H1 (cell line): ENCODE measurements around the gene CHRM4. TPM values are rescaled to one million over a fixed set of nuclear protein-coding genes. Genes with fewer than 3 reads are reported as not detected.

Experiments
- CTCF ChIA-PET: fragments of 300-600 bp; sonication (Branson Sonifier 250); formaldehyde crosslinking; loops from one replicate; lab custom pipeline; 2021; ENCODE audit not compliant: partially characterized antibody; lab: Charles Lee
- POLR2A ChIA-PET: fragments of 300-600 bp; sonication (Branson Sonifier 250); formaldehyde crosslinking; loops from one replicate; lab custom pipeline; 2021; ENCODE audit warnings: inconsistent platforms; ENCODE audit not compliant: partially characterized antibody; lab: Charles Lee
- DNase-seq, 2 experiments: peaks; one replicate each; pipeline versions ENCODE4 v3.0.0 to v3.0.0-alpha.2; 2010 to 2022; ENCODE audit warnings: low spot score in 2 of 2, low read depth in 1 of 2, mixed read lengths in 1 of 2
- FAIRE-seq: peaks from 2 replicates; lab custom pipeline; 2011; peaks lifted over from hg19 to GRCh38; lab: Jason Lieb, UNC
- H2AFZ ChIP-seq: 2 replicates; pipeline ENCODE4 v1.8.1; 2012; ENCODE audit warnings: low read length, inconsistent platforms
- H2AK5ac ChIP-seq: 2 replicates; pipeline ENCODE4 v1.6.1; 2013; ENCODE audit warnings: low read depth, low read length
- H2BK120ac ChIP-seq: replicated peaks from 2 replicates; pipeline ENCODE3; 2013; ENCODE audit warnings: low read depth, low read length, inconsistent platforms
- H2BK12ac ChIP-seq: 2 replicates; pipeline ENCODE4 v1.6.1; 2013; ENCODE audit warnings: low read depth, low read length
- H2BK15ac ChIP-seq: 2 replicates; pipeline ENCODE4 v1.6.1; 2013; ENCODE audit warnings: low read length
- H2BK20ac ChIP-seq: 2 replicates; pipeline ENCODE4 v1.6.1; 2013; ENCODE audit warnings: low read length
- H2BK5ac ChIP-seq: 2 replicates; pipeline ENCODE4 v1.6.1; 2013; ENCODE audit warnings: low read depth, low read length
- H3K14ac ChIP-seq: 2 replicates; pipeline ENCODE4 v1.6.1; 2013; ENCODE audit warnings: inconsistent platforms; ENCODE audit not compliant: insufficient read length
- H3K18ac ChIP-seq: 2 replicates; pipeline ENCODE4 v1.6.1; 2013; ENCODE audit warnings: low read length; ENCODE audit errors: extremely low read depth
- H3K23ac ChIP-seq: 2 replicates; pipeline ENCODE4 v1.6.1; 2013; ENCODE audit warnings: inconsistent platforms; ENCODE audit not compliant: insufficient read length
- H3K23me2 ChIP-seq: 2 replicates; pipeline ENCODE4 v1.6.1; 2013; ENCODE audit warnings: low read depth, low read length
- H3K27ac ChIP-seq: 2 replicates; pipeline ENCODE4 v1.6.1; 2011; ENCODE audit warnings: low read depth, low read length, inconsistent platforms
- H3K27me3 ChIP-seq, 4 experiments: replicated peaks in 1 of 4; 1 replicate in 1 of 4; 2 replicates in 3 of 4; pipeline versions ENCODE4 v1.6.1 to v1.8.1; 2011 to 2013; ENCODE audit warnings: low read length in 3 of 4, mild to moderate bottlenecking in 3 of 4, inconsistent platforms in 2 of 4, mixed read lengths in 2 of 4, moderate library complexity in 1 of 4; ENCODE audit not compliant: control insufficient read depth in 3 of 4, insufficient read depth in 3 of 4; ENCODE audit errors: extremely low read depth in 1 of 4
- H3K36me3 ChIP-seq, 4 experiments: 2 replicates each; pipeline versions ENCODE4 v1.6.1 to v1.8.1; 2011 to 2013; ENCODE audit warnings: mild to moderate bottlenecking in 4 of 4, low read length in 3 of 4, moderate library complexity in 2 of 4, control low read depth in 1 of 4, inconsistent platforms in 1 of 4; ENCODE audit not compliant: insufficient read depth in 4 of 4, control insufficient read depth in 2 of 4
- H3K4ac ChIP-seq: replicated peaks from 2 replicates; pipeline ENCODE3; 2013; ENCODE audit warnings: low read length, low read depth, mixed read lengths, inconsistent platforms; ENCODE audit not compliant: insufficient read length
- H3K4me1 ChIP-seq, 4 experiments: replicated peaks in 1 of 4; 1 replicate in 1 of 4; 2 replicates in 3 of 4; pipeline versions ENCODE4 v1.6.1 to v1.8.1; 2011 to 2013; ENCODE audit warnings: low read length in 3 of 4, inconsistent platforms in 2 of 4, mixed read lengths in 1 of 4; ENCODE audit not compliant: insufficient read depth in 4 of 4, control insufficient read depth in 3 of 4
- H3K4me2 ChIP-seq, 2 experiments: 2 replicates each; pipeline versions ENCODE4 v1.6.1 to v1.8.1; 2011 to 2013; ENCODE audit warnings: low read depth in 2 of 2, low read length in 2 of 2, control low read depth in 1 of 2, inconsistent platforms in 1 of 2, mild to moderate bottlenecking in 1 of 2; ENCODE audit not compliant: insufficient read depth in 1 of 2
- H3K4me3 ChIP-seq, 4 experiments: fragments of 200-600, 300-600 bp in 1 of 4; sonication (generic), shearing (Covaris generic), sonication (Bioruptor Twin) in 1 of 4; 2 replicates each; pipeline versions ENCODE4 v1.5.1 to v1.8.1; 2011 to 2016; ENCODE audit warnings: low read length in 4 of 4, low read depth in 3 of 4, control low read depth in 2 of 4, inconsistent platforms in 2 of 4, mild to moderate bottlenecking in 2 of 4, mixed read lengths in 1 of 4, moderate library complexity in 1 of 4; ENCODE audit not compliant: insufficient read depth in 2 of 4; ENCODE audit errors: extremely low read depth in 1 of 4
- H3K56ac ChIP-seq: replicated peaks from 2 replicates; pipeline ENCODE3; 2013; ENCODE audit warnings: low read depth, mild to moderate bottlenecking, mixed read lengths, low read length, inconsistent platforms; ENCODE audit not compliant: insufficient read length
- H3K79me1 ChIP-seq: 2 replicates; pipeline ENCODE4 v1.6.1; 2013; ENCODE audit warnings: low read depth, low read length, control low read depth
- H3K79me2 ChIP-seq, 2 experiments: 2 replicates each; pipeline versions ENCODE4 v1.6.1 to v1.8.1; 2012 to 2013; ENCODE audit warnings: low read length in 2 of 2, mild to moderate bottlenecking in 2 of 2, inconsistent platforms in 1 of 2; ENCODE audit not compliant: insufficient read depth in 2 of 2, control insufficient read depth in 1 of 2
- H3K9ac ChIP-seq, 4 experiments: replicated peaks in 1 of 4; 1 replicate in 1 of 4; 2 replicates in 3 of 4; pipeline versions ENCODE4 v1.6.1 to v1.8.1; 2011 to 2013; ENCODE audit warnings: low read depth in 3 of 4, low read length in 3 of 4, control low read depth in 2 of 4, mild to moderate bottlenecking in 2 of 4, moderate library complexity in 2 of 4, inconsistent platforms in 1 of 4; ENCODE audit errors: extremely low read depth in 1 of 4
- H3K9me3 ChIP-seq, 2 experiments: 2 replicates each; pipeline versions ENCODE4 v1.6.1 to v1.8.1; 2012 to 2013; ENCODE audit warnings: mild to moderate bottlenecking in 2 of 2, moderate library complexity in 2 of 2, control low read depth in 1 of 2, inconsistent platforms in 1 of 2, low read depth in 1 of 2, low read length in 1 of 2, mixed read lengths in 1 of 2; ENCODE audit not compliant: insufficient read depth in 2 of 2
- H4K20me1 ChIP-seq, 2 experiments: replicated peaks in 1 of 2; 2 replicates each; pipeline versions ENCODE3 to v1.8.1; 2011 to 2013; ENCODE audit warnings: inconsistent platforms in 2 of 2, low read length in 2 of 2, mild to moderate bottlenecking in 1 of 2; ENCODE audit not compliant: insufficient read depth in 2 of 2, control insufficient read depth in 1 of 2
- H4K5ac ChIP-seq: 2 replicates; pipeline ENCODE4 v1.6.1; 2013; ENCODE audit warnings: low read length, low read depth, mixed read lengths, inconsistent platforms; ENCODE audit not compliant: insufficient read length
- H4K8ac ChIP-seq: 2 replicates; pipeline ENCODE4 v1.8.0; 2013; ENCODE audit warnings: mild to moderate bottlenecking, moderate library complexity, low read length, inconsistent platforms; ENCODE audit not compliant: insufficient read depth; ENCODE audit errors: extremely low read depth
- H4K91ac ChIP-seq: replicated peaks from 2 replicates; pipeline ENCODE3; 2013; ENCODE audit warnings: low read length, mixed read lengths, inconsistent platforms; ENCODE audit not compliant: insufficient read length
- ATF2 ChIP-seq: IDR thresholded peaks from 2 replicates; pipeline ENCODE4 v1.6.1; 2012; ENCODE audit warnings: low read length, inconsistent platforms
- ATF3 ChIP-seq: IDR thresholded peaks from 2 replicates; pipeline ENCODE4 v1.6.1; 2011; ENCODE audit warnings: low read depth, mild to moderate bottlenecking, low read length; ENCODE audit not compliant: insufficient read depth
- BACH1 ChIP-seq: IDR thresholded peaks from 2 replicates; pipeline ENCODE4 v1.6.1; 2012; ENCODE audit warnings: low read length, improper control_type of control experiment
- CBX8 ChIP-seq: fragments of 300-800, 300-1000 bp; sonication (generic); IDR thresholded peaks from 2 replicates; pipeline ENCODE4 v1.7.1; 2016; ENCODE audit warnings: low read depth, low read length, borderline replicate concordance
- CTBP2 ChIP-seq: IDR thresholded peaks from 2 replicates; pipeline ENCODE4 v1.7.0; 2011; ENCODE audit warnings: borderline replicate concordance, mild to moderate bottlenecking, moderate library complexity, mixed read lengths, low read length; ENCODE audit not compliant: insufficient read depth, insufficient read length
- EGR1 ChIP-seq: IDR thresholded peaks from 2 replicates; pipeline ENCODE4 v1.6.1; 2011; ENCODE audit warnings: low read depth, low read length, borderline replicate concordance
- JUND ChIP-seq: IDR thresholded peaks from 2 replicates; pipeline ENCODE4 v1.6.1; 2011; ENCODE audit warnings: mild to moderate bottlenecking, improper control_type of control experiment, low read length
- POLR2AphosphoS5 ChIP-seq: IDR thresholded peaks from 2 replicates; pipeline ENCODE4 v1.6.1; 2011; ENCODE audit warnings: low read depth, low read length
- SAP30 ChIP-seq: fragments of 300-600 bp; sonication (generic); IDR thresholded peaks from 2 replicates; pipeline ENCODE4 v1.7.1; 2012; ENCODE audit warnings: low read length, moderate library complexity, mild to moderate bottlenecking, inconsistent platforms; ENCODE audit not compliant: insufficient read depth, insufficient replicate concordance
- TAF1 ChIP-seq: IDR thresholded peaks from 2 replicates; pipeline ENCODE4 v1.6.1; 2011; ENCODE audit warnings: mild to moderate bottlenecking, low read depth, low read length
- TEAD4 ChIP-seq: IDR thresholded peaks from 2 replicates; pipeline ENCODE4 v1.6.1; 2012; ENCODE audit warnings: low read depth, low read length, inconsistent platforms, mixed read lengths
- ZNF274 ChIP-seq: IDR thresholded peaks from 2 replicates; pipeline ENCODE4 v1.7.0; 2012; ENCODE audit warnings: low read length, borderline replicate concordance; ENCODE audit errors: extremely low read depth
- WGBS, 2 experiments: shearing (Covaris generic) in 1 of 2; methylation state at CpG; one replicate each; pipeline versions ENCODE4 v1.1.6 to v1.1.7; 2013 to 2015; ENCODE audit warnings: low lambda C conversion rate in 2 of 2, mixed read lengths in 2 of 2, inconsistent platforms in 1 of 2, low coverage in 1 of 2, missing lambda C conversion rate in 1 of 2; ENCODE audit not compliant: insufficient replicate concordance in 2 of 2, insufficient coverage in 1 of 2, insufficient read length in 1 of 2; ENCODE audit errors: extremely low coverage in 1 of 2, missing lambda C conversion rate in 1 of 2; 5-methylcytosine and 5-hydroxymethylcytosine counted together
- polyA plus RNA-seq, 7 experiments: library from polyadenylated mRNA; depleted of rRNA in 3 of 7; stranded (reverse) in 5 of 7; unstranded in 2 of 7; fragments of >200 nt in 5 of 7; fragments of 200-250 nt in 2 of 7; gene quantifications; 1 replicate in 5 of 7; 2 replicates in 1 of 7; 4 replicates in 1 of 7; pipeline versions ENCODE4 v1.2.1 to v1.2.3, GENCODE V29; 2011 to 2013; ENCODE audit warnings: missing spikeins in 2 of 7, mixed read lengths in 2 of 7
- total RNA-seq: library from RNA; stranded (reverse); fragmentation: NEBNext Ultra II Directional; extraction: Animal tissue kit (Norgen Biotek cat#: 25700); gene quantifications from 2 replicates; pipeline ENCODE4 v1.2.1, GENCODE V29; 2021

The CHRM4 gene
- total and polyA plus RNA-seq, 2 of the 8 experiments (the other 6 are each of a cell fraction or from before 2014, with no cell fraction given), result 1.1 to 1.3 TPM

- H3K27ac ChIP-seq, result no peak overlapping the region
- DNase-seq (no peak), FAIRE-seq (no peak)
- no peak overlapping the region for H2BK120ac ChIP-seq
- H3K23ac ChIP-seq, result no peak overlapping the region
- 90% methylated on average over 7 of the region's 11 CpGs; no CpG with 5 or more reads in 1 of the 2 experiments for WGBS, 2 experiments
- no peak overlapping the region for H4K91ac ChIP-seq
- H3K14ac ChIP-seq, result no peak overlapping the region
- no peak overlapping the region for H2BK15ac ChIP-seq
- H3K36me3 ChIP-seq, result peaks cover 7 to 33% (median 22%) of the 10 kb centered on the region in 4 experiments; a peak in 4 of 8 replicates
- H3K4me2 ChIP-seq, result no peak overlapping the region
- ChIA-PET CTCF (interaction anchor here (1.0 to 44.5 kb wide), 9 partner anchors 10 to 152 kb away, joined by 3 to 1004 read pairs (median 6); partner anchors contain the start of gene DGKZ), POLR2A (interaction anchor here (1.0 to 1.1 kb wide), 2 partner anchors 25 to 128 kb away, joined by 4 to 5 read pairs; no protein-coding TSS in a partner anchor)
- H3K79me2 ChIP-seq, result no peaks in the 10 kb centered on the region; a peak in 1 of 4 replicates
- no peak overlapping the region for H2BK5ac ChIP-seq
- peaks cover 12 to 16% of the 10 kb centered on the region in 2 experiments for H4K20me1 ChIP-seq
- no peak overlapping the region for H3K56ac ChIP-seq
- H3K23me2 ChIP-seq, result peaks cover 9% of the 10 kb centered on the region; the same call in 1 of the 2 replicates
- no peaks in the 10 kb centered on the region for H3K27me3 ChIP-seq
- no peak overlapping the region for H3K4me3 ChIP-seq
- no peak overlapping the region for H3K4ac ChIP-seq
- no peak overlapping the region for H3K18ac ChIP-seq
- H4K5ac ChIP-seq, result no peak overlapping the region
- H2BK20ac ChIP-seq, result no peak overlapping the region
- no peak overlapping the region for H2AFZ ChIP-seq
- no peak overlapping the region for H4K8ac ChIP-seq
- no peak overlapping the region for H2AK5ac ChIP-seq
- H2BK12ac ChIP-seq, result no peak overlapping the region
- H3K9ac ChIP-seq, result no peak overlapping the region
- peaks cover 0 to 10% (median 8%) of the 10 kb centered on the region in 4 experiments; a peak in 6 of 7 replicates for H3K4me1 ChIP-seq
- H3K9me3 ChIP-seq, result no peaks in the 10 kb centered on the region
- no peaks in the 10 kb centered on the region for H3K79me1 ChIP-seq
- TF ChIP-seq JUND (no peak), BACH1 (no peak), ZNF274 (no peak), TEAD4 (no peak), CTBP2 (no peak), ATF2 (no peak), TAF1 (no peak), SAP30 (no peak), CBX8 (no peak), POLR2AphosphoS5 (no peak), ATF3 (no peak), EGR1 (no peak)
Observed at GRCh38 chr11:46377290-46377689, 14.3 kb downstream of the CHRM4 start.
